HepG2 (cell line): ENCODE results near the gene IMPDH1. TPM values are rescaled to one million over a fixed set of nuclear protein-coding genes. Genes with fewer than 3 reads are reported as not detected.

Source experiments
- ATF1 ChIP-seq: IDR thresholded peaks from 2 replicates; pipeline ENCODE4 v1.6.1; 2016; ENCODE audit warnings: mild to moderate bottlenecking, control low read depth
- E2F5 ChIP-seq: sonication (generic); formaldehyde crosslinking; conservative IDR thresholded peaks from 2 replicates; pipeline ENCODE4 v1.4.0; 2020; ENCODE audit warnings: missing genetic modification reagents
- ELF1 ChIP-seq: sonication (generic); formaldehyde crosslinking; IDR thresholded peaks from 2 replicates; pipeline ENCODE4 v1.4.0; 2020; ENCODE audit warnings: missing genetic modification reagents
- GPN1 ChIP-seq: sonication (generic); formaldehyde crosslinking; IDR thresholded peaks from 2 replicates; pipeline ENCODE4 v1.5.1; 2020; ENCODE audit warnings: missing genetic modification reagents, borderline replicate concordance
- GTF2F1 ChIP-seq: fragments of 150-350 bp; IDR thresholded peaks from 2 replicates; pipeline ENCODE4 v1.6.1; 2014; ENCODE audit warnings: low read length
- IRF1 ChIP-seq: sonication (generic); formaldehyde crosslinking; IDR thresholded peaks from 2 replicates; pipeline ENCODE4 v1.4.0; 2020; ENCODE audit warnings: low read depth, mild to moderate bottlenecking, missing genetic modification reagents
- KLF6 ChIP-seq: IDR thresholded peaks from 2 replicates; pipeline ENCODE4 v1.8.0; 2016; ENCODE audit warnings: missing biosample characterization, missing genetic modification reagents
- MAF1 ChIP-seq: sonication (generic); formaldehyde crosslinking; IDR thresholded peaks from 2 replicates; pipeline ENCODE4 v1.5.0; 2020; ENCODE audit warnings: missing genetic modification reagents, borderline replicate concordance
- MTF2 ChIP-seq: sonication (generic); formaldehyde crosslinking; IDR thresholded peaks from 2 replicates; pipeline ENCODE4 v1.5.0; 2020; ENCODE audit warnings: missing genetic modification reagents, borderline replicate concordance
- PBX3 ChIP-seq: sonication (generic); formaldehyde crosslinking; IDR thresholded peaks from 2 replicates; pipeline ENCODE4 v1.8.1; 2023; ENCODE audit warnings: missing genetic modification reagents, inconsistent platforms, borderline replicate concordance
- PRDM15 ChIP-seq: sonication (generic); formaldehyde crosslinking; IDR thresholded peaks from 2 replicates; pipeline ENCODE4 v1.4.0; 2020; ENCODE audit warnings: missing genetic modification reagents
- RARA ChIP-seq: IDR thresholded peaks from 2 replicates; pipeline ENCODE4 v1.6.1; 2016; ENCODE audit warnings: missing genetic modification reagents, missing compliant biosample characterization
- RBAK ChIP-seq: sonication (generic); formaldehyde crosslinking; IDR thresholded peaks from 2 replicates; pipeline ENCODE4 v1.5.1; 2020; ENCODE audit warnings: mild to moderate bottlenecking, missing genetic modification reagents
- SRY ChIP-seq: sonication (generic); formaldehyde crosslinking; IDR thresholded peaks from 2 replicates; pipeline ENCODE4 v1.8.0; 2022; ENCODE audit warnings: mild to moderate bottlenecking, missing genetic modification reagents
- TCF12 ChIP-seq, 2 experiments: fragments of 450-650 bp in 1 of 2; sonication (generic) in 1 of 2; formaldehyde crosslinking in 1 of 2; IDR thresholded peaks; 2 replicates each; pipeline versions ENCODE4 v1.6.1 to v1.8.0; 2017 to 2022; ENCODE audit warnings: antibody characterized with exemption in 1 of 2, mild to moderate bottlenecking in 1 of 2, missing genetic modification reagents in 1 of 2, moderate library complexity in 1 of 2
- TEAD2 ChIP-seq: sonication (generic); formaldehyde crosslinking; IDR thresholded peaks from 2 replicates; pipeline ENCODE4 v1.9.0; 2021; ENCODE audit warnings: missing genetic modification reagents
- ZBTB1 ChIP-seq: sonication (generic); formaldehyde crosslinking; IDR thresholded peaks from 2 replicates; pipeline ENCODE4 v1.4.0; 2020; ENCODE audit warnings: missing genetic modification reagents, borderline replicate concordance
- ZBTB7A ChIP-seq: sonication (generic); formaldehyde crosslinking; IDR thresholded peaks from 2 replicates; pipeline ENCODE4 v1.8.0; 2022; ENCODE audit warnings: mild to moderate bottlenecking, missing genetic modification reagents
- ZC3H4 ChIP-seq: sonication (generic); formaldehyde crosslinking; IDR thresholded peaks from 2 replicates; pipeline ENCODE4 v1.4.0; 2020; ENCODE audit warnings: missing genetic modification reagents, borderline replicate concordance
- ZNF333 ChIP-seq: sonication (generic); formaldehyde crosslinking; IDR thresholded peaks from 2 replicates; pipeline ENCODE4 v1.4.0; 2020; ENCODE audit warnings: mild to moderate bottlenecking, missing genetic modification reagents, borderline replicate concordance
- ZNF460 ChIP-seq: sonication (generic); formaldehyde crosslinking; IDR thresholded peaks from 2 replicates; pipeline ENCODE4 v1.5.1; 2020; ENCODE audit warnings: missing genetic modification reagents, mild to moderate bottlenecking, borderline replicate concordance
- ZNF7 ChIP-seq: IDR thresholded peaks from 2 replicates; pipeline ENCODE4 v1.6.1; 2016; ENCODE audit warnings: missing biosample characterization, missing genetic modification reagents
- ZSCAN29 ChIP-seq: sonication (generic); formaldehyde crosslinking; conservative IDR thresholded peaks from 2 replicates; pipeline ENCODE4 v1.4.0; 2020; ENCODE audit warnings: mild to moderate bottlenecking, missing genetic modification reagents
- polyA plus RNA-seq, 8 experiments: library from polyadenylated mRNA; depleted of rRNA in 3 of 8; stranded (reverse) in 7 of 8; unstranded in 1 of 8; fragments of >200 nt; fragmentation: Illumina TruSeq in 4 of 8; extraction: Trizol in 4 of 8; gene quantifications; 2 replicates each; pipeline versions ENCODE4 v1.2.1 to v1.2.3, GENCODE V29; 2011 to 2016; ENCODE audit warnings: low read depth in 4 of 8, missing spikeins in 1 of 8, mixed read lengths in 1 of 8; ENCODE audit not compliant: insufficient read depth in 1 of 8
- total RNA-seq, 5 experiments: library from RNA; depleted of rRNA; stranded (reverse); fragments of >200 nt; fragmentation: Illumina TruSeq; extraction: Trizol; gene quantifications; 2 replicates each; pipeline ENCODE4 v1.2.3, GENCODE V29; 2016; ENCODE audit warnings: low read depth in 1 of 5

IMPDH1 gene
- total and polyA plus RNA-seq, 2 of the 13 experiments (the other 11 are each of a cell fraction or from before 2014, with no cell fraction given), result 22.8 to 34.0 TPM

- peak; percentile 89 for TF ChIP-seq ELF1 (CRISPR knock-in tag)
- peak; percentile 98 for TF ChIP-seq E2F5
- peak; percentile 74; the same call in 1 of the 2 replicates for TF ChIP-seq ZC3H4
- no peak; the same call in 1 of the 2 replicates for TF ChIP-seq ZSCAN29
- TF ChIP-seq ZNF333, result no peak; the same call in 1 of the 2 replicates
- TF ChIP-seq ZBTB7A (CRISPR knock-in tag), result peak; percentile 91
- peak; percentile 66; the same call in 1 of the 2 replicates for TF ChIP-seq RBAK (CRISPR knock-in tag)
- peak; percentile 96 for TF ChIP-seq TEAD2
- peak; percentile 80; the same call in 1 of the 2 replicates for TF ChIP-seq PBX3 (CRISPR knock-in tag)
- no peak for TF ChIP-seq TCF12 (IDR thresholded peaks at IDR 0.05)
- no peak for TF ChIP-seq TCF12 (CRISPR knock-in tag; IDR thresholded peaks at IDR 0.05)
- peak; percentile 55; the same call in 1 of the 2 replicates for TF ChIP-seq ZNF460 (CRISPR knock-in tag)
- TF ChIP-seq KLF6 (CRISPR knock-in tag), result peak; percentile 99
- TF ChIP-seq GTF2F1, result peak; percentile 55; the same call in 1 of the 2 replicates
- TF ChIP-seq GPN1 (CRISPR knock-in tag), result 0 out of 2 replicates have a peak, but pooled peaks have one; percentile 71
- TF ChIP-seq IRF1 (CRISPR knock-in tag), result peak; percentile 93; the same call in 1 of the 2 replicates
- peak; percentile 42; the same call in 1 of the 2 replicates for TF ChIP-seq ZNF7 (CRISPR knock-in tag)
- peak; percentile 80 for TF ChIP-seq RARA (CRISPR knock-in tag)
- TF ChIP-seq MAF1 (CRISPR knock-in tag), result peak; percentile 65; the same call in 1 of the 2 replicates
- peak; percentile 86 for TF ChIP-seq MTF2 (CRISPR knock-in tag)
- TF ChIP-seq ATF1, result peak; percentile 54; the same call in 1 of the 2 replicates
- no peak for TF ChIP-seq ZBTB1
- peak; percentile 99 for TF ChIP-seq SRY (CRISPR knock-in tag)
- peak; percentile 78; the same call in 1 of the 2 replicates for TF ChIP-seq PRDM15 (CRISPR knock-in tag)
These were observed 66.0 kb downstream of the IMPDH1 start, which contains the start of gene RBM28 (continued) for GRCh38 chr7:128343554-128344430.
